Activated B cell treated with CpG ODN at 0.5 μM for 24 hours (primary cell): ENCODE measurements around the gene TRHDE. TPM values are rescaled to one million over a fixed set of nuclear protein-coding genes. Genes with fewer than 3 reads are reported as not detected.

ENCODE experiments used
- ATAC-seq: fragments of 200-7000 bp; cut with Tn5 transposase; one replicate; pipeline ENCODE4 v1.10.0; 2021; ENCODE audit warnings: low read depth, mild to moderate bottlenecking, moderate library complexity
- CTCF ChIA-PET: fragments of 350-600 bp; sonication (Branson Sonifier 250); formaldehyde crosslinking; loops from one replicate; lab custom pipeline; 2021; ENCODE audit warnings: antibody characterized with exemption; lab: Charles Lee
- POLR2A ChIA-PET: fragments of 350-600 bp; sonication (Branson Sonifier 250); formaldehyde crosslinking; loops from one replicate; lab custom pipeline; 2021; ENCODE audit warnings: antibody characterized with exemption; lab: Charles Lee
- DNase-seq: peaks from one replicate; pipeline ENCODE4 v3.0.0; 2022
- H3K27ac Mint-ChIP-seq: one replicate; pipeline ENCODE4 v1.8.0; 2020; ENCODE audit warnings: mixed read lengths
- H3K27me3 Mint-ChIP-seq: one replicate; pipeline ENCODE4 v1.8.0; 2021; ENCODE audit warnings: mixed read lengths
- H3K36me3 Mint-ChIP-seq: one replicate; pipeline ENCODE4 v1.8.0; 2021; ENCODE audit warnings: low read depth, mixed read lengths
- H3K4me1 Mint-ChIP-seq: one replicate; pipeline ENCODE4 v1.8.0; 2021; ENCODE audit warnings: mixed read lengths
- H3K4me3 Mint-ChIP-seq: one replicate; pipeline ENCODE4 v1.8.0; 2020; ENCODE audit warnings: mild to moderate bottlenecking, mixed read lengths
- H3K9me3 Mint-ChIP-seq: one replicate; pipeline ENCODE4 v1.8.0; 2020; ENCODE audit warnings: mixed read lengths
- intact Hi-C: fragments of 100-400 bp; cut with micrococcal nuclease; formaldehyde crosslinking; loops from one replicate; pipeline ENCODE4 v1.15.1; 2024
- total RNA-seq: library from RNA; stranded (reverse); gene quantifications from 2 replicates; pipeline ENCODE4 v1.2.3, GENCODE V29; 2022
- TF ChIP-seq, protein P1 (sequence below): fragments of 200-600 bp; IDR thresholded peaks from one replicate; pipeline ENCODE4 v1.8.0; 2022; ENCODE audit warnings: antibody characterized with exemption, mild to moderate bottlenecking

The TRHDE gene
- total RNA-seq, 1 donor from 2014 or later = not detected

DNA sequence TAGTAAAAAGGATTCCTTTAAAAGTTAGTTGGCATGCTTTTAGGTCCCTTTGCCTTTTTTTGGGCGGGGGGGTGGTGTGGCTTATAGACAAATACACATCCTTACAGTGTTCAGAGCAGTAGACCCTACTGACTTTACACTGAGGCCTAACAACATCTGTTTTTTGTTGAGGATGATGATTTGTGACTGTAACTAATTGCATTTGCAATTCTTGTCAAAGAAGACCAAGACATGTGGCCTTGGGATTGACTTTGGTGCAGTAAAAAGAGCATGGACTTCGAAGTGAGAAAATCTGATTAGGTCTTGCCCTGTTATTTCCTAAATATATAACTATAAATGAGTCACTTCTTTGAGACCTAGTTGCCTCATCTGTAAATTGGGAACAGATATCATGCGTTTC is 77.3 kb downstream of the TRHDE start:
- no peaks in the 10 kb centered on the region for H3K27me3 Mint-ChIP-seq
- no peaks in the 10 kb centered on the region for H3K4me1 Mint-ChIP-seq
- H3K36me3 Mint-ChIP-seq = no peaks in the 10 kb centered on the region
- no peak for DNase-seq
- no peak overlapping the region for H3K4me3 Mint-ChIP-seq
- no peak overlapping the region for H3K27ac Mint-ChIP-seq
- no peak for ATAC-seq
- intact Hi-C loops = loop anchor here (5.0 kb wide), 1 partner anchor 567 kb away; no protein-coding TSS in a partner anchor
- ChIA-PET CTCF (no interaction called here), POLR2A (no interaction called here)
- H3K9me3 Mint-ChIP-seq = no peaks in the 10 kb centered on the region
- TF ChIP-seq, protein P1, sequence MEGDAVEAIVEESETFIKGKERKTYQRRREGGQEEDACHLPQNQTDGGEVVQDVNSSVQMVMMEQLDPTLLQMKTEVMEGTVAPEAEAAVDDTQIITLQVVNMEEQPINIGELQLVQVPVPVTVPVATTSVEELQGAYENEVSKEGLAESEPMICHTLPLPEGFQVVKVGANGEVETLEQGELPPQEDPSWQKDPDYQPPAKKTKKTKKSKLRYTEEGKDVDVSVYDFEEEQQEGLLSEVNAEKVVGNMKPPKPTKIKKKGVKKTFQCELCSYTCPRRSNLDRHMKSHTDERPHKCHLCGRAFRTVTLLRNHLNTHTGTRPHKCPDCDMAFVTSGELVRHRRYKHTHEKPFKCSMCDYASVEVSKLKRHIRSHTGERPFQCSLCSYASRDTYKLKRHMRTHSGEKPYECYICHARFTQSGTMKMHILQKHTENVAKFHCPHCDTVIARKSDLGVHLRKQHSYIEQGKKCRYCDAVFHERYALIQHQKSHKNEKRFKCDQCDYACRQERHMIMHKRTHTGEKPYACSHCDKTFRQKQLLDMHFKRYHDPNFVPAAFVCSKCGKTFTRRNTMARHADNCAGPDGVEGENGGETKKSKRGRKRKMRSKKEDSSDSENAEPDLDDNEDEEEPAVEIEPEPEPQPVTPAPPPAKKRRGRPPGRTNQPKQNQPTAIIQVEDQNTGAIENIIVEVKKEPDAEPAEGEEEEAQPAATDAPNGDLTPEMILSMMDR = no peak

DNA sequence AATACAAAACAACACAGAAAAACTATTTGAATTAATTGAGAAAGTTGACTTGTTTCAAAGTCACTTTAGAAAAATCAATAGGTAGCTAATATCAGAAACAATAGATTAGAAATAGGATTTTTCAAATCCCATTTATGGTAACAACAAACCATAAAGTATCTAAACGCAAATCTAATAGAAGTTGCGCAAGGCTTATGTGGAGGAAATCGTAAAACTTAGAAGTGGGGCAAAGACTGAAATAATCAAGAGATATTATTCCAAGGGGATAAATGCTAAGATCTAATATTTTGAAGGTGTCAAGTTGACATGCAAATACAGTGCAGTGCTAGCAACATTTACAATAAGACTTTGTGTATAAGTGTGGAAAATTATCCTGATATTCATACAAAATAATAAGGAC is 87.2 kb downstream of the TRHDE start:
- TF ChIP-seq, protein P1 = no peak
- DNase-seq (no peak), ATAC-seq (no peak)
- H3K4me3 Mint-ChIP-seq = no peak overlapping the region
- ChIA-PET POLR2A (no interaction called here), CTCF (no interaction called here)
- H3K27me3 Mint-ChIP-seq = no peaks in the 10 kb centered on the region
- no peaks in the 10 kb centered on the region for H3K36me3 Mint-ChIP-seq
- no peaks in the 10 kb centered on the region for H3K9me3 Mint-ChIP-seq
- intact Hi-C loops = no loop called here
- H3K4me1 Mint-ChIP-seq = no peaks in the 10 kb centered on the region
- H3K27ac Mint-ChIP-seq = no peak overlapping the region

DNA sequence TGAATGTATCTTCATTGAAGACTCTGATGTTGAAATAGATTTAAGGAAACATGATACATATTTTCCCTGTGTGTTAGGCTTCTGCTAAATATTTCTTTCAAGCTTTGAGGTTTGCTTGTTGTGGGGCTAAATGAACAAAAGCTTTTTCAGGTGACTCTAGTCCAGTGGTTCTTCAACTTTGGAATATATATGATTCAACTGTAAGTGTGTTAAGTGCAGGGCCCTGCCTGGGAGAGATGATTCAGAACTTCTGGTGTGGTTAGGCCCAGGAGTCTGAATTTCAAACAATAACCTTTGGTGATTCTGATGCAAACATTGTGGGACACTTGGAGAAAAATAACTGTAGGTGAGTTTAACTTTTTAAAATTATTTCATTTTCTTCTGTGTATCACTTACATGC is 93.0 kb downstream of the TRHDE start:
- TF ChIP-seq, protein P1 = no peak
- Mint-ChIP-seq H3K27ac (no peak overlapping the region), H3K9me3 (no peaks in the 10 kb centered on the region), H3K36me3 (no peaks in the 10 kb centered on the region), H3K27me3 (no peaks in the 10 kb centered on the region), H3K4me1 (no peaks in the 10 kb centered on the region), H3K4me3 (no peak overlapping the region)
- ChIA-PET CTCF (no interaction called here), POLR2A (no interaction called here)
- DNase-seq = no peak
- intact Hi-C loops = no loop called here
- no peak for ATAC-seq

DNA sequence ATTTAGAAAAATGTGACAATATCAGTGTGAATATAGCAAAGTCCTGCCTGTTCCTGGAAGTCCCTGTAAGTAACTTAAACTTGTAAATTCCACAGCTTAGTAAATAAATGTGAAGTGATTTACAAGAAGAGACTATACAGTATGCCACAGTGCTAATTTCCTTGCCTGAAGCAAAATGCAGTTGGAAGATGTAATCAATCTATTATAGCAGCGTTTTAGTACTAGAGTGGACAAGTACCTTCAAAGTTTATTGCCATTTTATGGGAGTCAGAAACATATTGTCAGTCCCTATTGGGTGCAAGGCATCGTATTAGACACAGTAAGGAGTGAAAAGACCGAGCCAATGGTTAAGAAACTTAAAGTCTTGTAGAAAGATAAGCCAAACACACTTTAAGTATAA is 94.1 kb downstream of the TRHDE start:
- ChIA-PET POLR2A (no interaction called here), CTCF (no interaction called here)
- no peak overlapping the region for H3K4me3 Mint-ChIP-seq
- H3K27me3 Mint-ChIP-seq = no peaks in the 10 kb centered on the region
- TF ChIP-seq, protein P1 = no peak
- H3K4me1 Mint-ChIP-seq = no peaks in the 10 kb centered on the region
- no peaks in the 10 kb centered on the region for H3K9me3 Mint-ChIP-seq
- H3K27ac Mint-ChIP-seq = no peak overlapping the region
- DNase-seq (no peak), ATAC-seq (no peak)
- intact Hi-C loops = no loop called here
- no peaks in the 10 kb centered on the region for H3K36me3 Mint-ChIP-seq

DNA sequence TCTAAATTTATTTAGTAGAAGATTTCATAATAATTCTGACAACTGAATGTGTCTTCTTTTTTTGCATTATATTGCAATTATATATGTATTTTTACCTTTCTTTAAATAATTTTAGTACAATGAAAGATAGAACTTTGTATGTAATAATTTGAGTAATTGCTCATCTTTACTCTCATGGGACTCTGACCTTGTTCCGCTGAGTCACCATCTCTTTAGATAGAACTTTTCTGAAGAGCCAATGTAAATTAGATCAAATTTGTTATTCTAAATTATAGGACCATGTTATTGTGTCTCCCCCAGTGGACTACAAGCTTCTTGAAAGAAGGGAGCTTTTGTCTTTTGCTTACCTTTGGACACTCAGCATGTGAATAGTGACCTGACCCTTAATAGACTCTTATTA is 96.1 kb downstream of the TRHDE start:
- intact Hi-C loops = no loop called here
- Mint-ChIP-seq H3K9me3 (no peaks in the 10 kb centered on the region), H3K27ac (no peak overlapping the region), H3K36me3 (no peaks in the 10 kb centered on the region), H3K4me1 (no peaks in the 10 kb centered on the region), H3K27me3 (no peaks in the 10 kb centered on the region), H3K4me3 (no peak overlapping the region)
- TF ChIP-seq, protein P1 = no peak
- ATAC-seq (no peak), DNase-seq (no peak)
- ChIA-PET POLR2A (no interaction called here), CTCF (no interaction called here)
